ENCODE measurements around the gene STIM2. TPM values are rescaled to one million over a fixed set of nuclear protein-coding genes. Genes with fewer than 3 reads are reported as not detected.
A peak's percentile ranks its signal among the peaks of the same experiment; 100 is the strongest.

STIM2 gene
- total and polyA plus RNA-seq, 9 of the 15 experiments (the other 6 are each of a cell fraction or from before 2014, with no cell fraction given): 7.2 to 26.8 (median 15.4) TPM

GRCh38 chr4:26912810-26913209, 52.2 kb downstream of the STIM2 start:
- no TSS peak for BruUV-seq (replicated peaks)
- H3K9ac ChIP-seq (ENCODE audit: insufficient read depth in 1 of 2, low read depth in 2 of 2, low read length in 2 of 2): no peak overlapping the region
- no peaks in the 10 kb centered on the region for H3K36me3 ChIP-seq (ENCODE audit: control insufficient read depth, insufficient read depth, low read length)
- intact Hi-C loops (cut with micrococcal nuclease): no loop called here
- FAIRE-seq (peak; percentile 37), DNase-seq (ENCODE audit: extremely low read depth in 1 of 4, low spot score in 3 of 4) (peak in 2 of 4 experiments; percentile 22 to 46), ATAC-seq (peak; percentile 75)
- TF ChIP-seq HMBOX1 (IDR thresholded peaks at IDR 0.05) (peak; percentile 74; the same call in 1 of the 2 replicates), YY1 (IDR thresholded peaks at IDR 0.05; ENCODE audit: borderline replicate concordance in 1 of 3, control insufficient read depth in 1 of 3, extremely low read depth in 1 of 3, insufficient read depth in 3 of 3, insufficient read length in 1 of 3, insufficient replicate concordance in 2 of 3, low read depth in 1 of 3, low read length in 2 of 3) (peak in 1 of 3 experiments; percentile 26), ZBTB33 (CRISPR knock-in tag; IDR thresholded peaks at IDR 0.05) (peak; percentile 91), EGR1 (conservative IDR thresholded peaks at IDR 0.05) (peak; percentile 67), ATF1 (CRISPR knock-in tag; IDR thresholded peaks at IDR 0.05) (no peak), ATF1 (tag; IDR thresholded peaks at IDR 0.05) (no peak)
- peak overlapping the region; percentile 23; the same call in 1 of the 2 replicates for H3K4me2 ChIP-seq (ENCODE audit: insufficient read depth, low read length)
- no peak overlapping the region for H3K4me3 ChIP-seq
- WGBS (ENCODE audit: insufficient coverage, low coverage, missing lambda C conversion rate): 55% methylated on average over 3 of the region's 3 CpGs
- ChIA-PET POLR2A (no interaction called here), CTCF (ENCODE audit: low intra/inter-chr PET ratio) (no interaction called here)
- no peaks in the 10 kb centered on the region for H4K20me1 ChIP-seq (replicated peaks; ENCODE audit: control insufficient read depth, insufficient read depth, low read length)
- in situ Hi-C loops (cut with MboI): no loop called here
- H3K9me3 ChIP-seq (replicated peaks; ENCODE audit: control insufficient read depth, insufficient read depth, low read depth, low read length): no peaks in the 10 kb centered on the region
- no peak overlapping the region for H2AFZ ChIP-seq (ENCODE audit: low read depth, low read length)
- peaks cover 0 to 5% of the 10 kb centered on the region in 2 experiments; a peak in 2 of 5 replicates for H3K4me1 ChIP-seq (replicated peaks in 1 of 2; ENCODE audit: control insufficient read depth in 2 of 2, insufficient read depth in 2 of 2, low read length in 2 of 2)
- no peaks in the 10 kb centered on the region for H3K27me3 ChIP-seq (ENCODE audit: control insufficient read depth in 2 of 2, insufficient read depth in 2 of 2, low read length in 2 of 2)
- no peak overlapping the region for H3K27ac ChIP-seq (ENCODE audit: extremely low read depth, low read depth, low read length)
- no peaks in the 10 kb centered on the region for H3K9me1 ChIP-seq (ENCODE audit: control insufficient read depth, insufficient read depth, low read length)
- H3K79me2 ChIP-seq (ENCODE audit: control insufficient read depth, insufficient read depth, low read length): no peaks in the 10 kb centered on the region

Data from K562 (cell line).